NB4 (cell line): ENCODE data around the gene CDC14A.

ENCODE experiments used
- DNase-seq: peaks from one replicate; pipeline ENCODE4 v3.0.0; 2010; ENCODE audit warnings: low read depth
- H3K4me3 ChIP-seq: one replicate; pipeline ENCODE4 v1.5.1; 2011; ENCODE audit warnings: mild to moderate bottlenecking, low read depth, low read length, moderate library complexity
- MYC ChIP-seq: IDR thresholded peaks from 2 replicates; pipeline ENCODE4 v1.6.1; 2011; ENCODE audit warnings: low read depth, low read length
- POLR2A ChIP-seq: IDR thresholded peaks from 2 replicates; pipeline ENCODE4 v1.6.1; 2011; ENCODE audit warnings: mild to moderate bottlenecking; ENCODE audit not compliant: insufficient read length; ENCODE audit errors: extremely low read depth
- TF ChIP-seq, protein P1 (sequence below): IDR thresholded peaks from one replicate; pipeline ENCODE4 v1.5.1; 2012; ENCODE audit warnings: low read depth, low read length
- TF ChIP-seq, protein P2 (sequence below): IDR thresholded peaks from 2 replicates; pipeline ENCODE4 v1.6.1; 2011; ENCODE audit warnings: low read depth, low read length

The CDC14A gene

DNA sequence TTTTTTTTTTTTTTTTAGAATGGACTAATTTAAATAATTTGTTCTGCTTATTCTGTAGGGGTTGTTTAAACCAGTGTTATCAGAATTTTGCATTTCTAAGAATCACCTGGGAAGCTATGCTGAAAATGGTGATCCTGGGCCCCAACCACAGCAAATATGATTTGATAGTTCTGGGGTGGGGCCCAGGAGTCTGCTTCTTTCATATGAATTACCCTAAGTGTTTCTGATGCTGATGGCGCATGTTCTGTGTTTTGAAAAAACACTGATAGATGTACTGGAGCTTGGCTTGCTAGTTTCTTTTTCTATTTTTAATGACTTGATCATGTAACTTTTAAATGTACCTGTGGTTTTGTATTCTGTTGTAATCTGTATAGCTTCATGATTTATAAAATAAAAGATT lies 89.3 kb downstream of the CDC14A start:
- H3K4me3 ChIP-seq, result no peak overlapping the region
- TF ChIP-seq, protein P1, sequence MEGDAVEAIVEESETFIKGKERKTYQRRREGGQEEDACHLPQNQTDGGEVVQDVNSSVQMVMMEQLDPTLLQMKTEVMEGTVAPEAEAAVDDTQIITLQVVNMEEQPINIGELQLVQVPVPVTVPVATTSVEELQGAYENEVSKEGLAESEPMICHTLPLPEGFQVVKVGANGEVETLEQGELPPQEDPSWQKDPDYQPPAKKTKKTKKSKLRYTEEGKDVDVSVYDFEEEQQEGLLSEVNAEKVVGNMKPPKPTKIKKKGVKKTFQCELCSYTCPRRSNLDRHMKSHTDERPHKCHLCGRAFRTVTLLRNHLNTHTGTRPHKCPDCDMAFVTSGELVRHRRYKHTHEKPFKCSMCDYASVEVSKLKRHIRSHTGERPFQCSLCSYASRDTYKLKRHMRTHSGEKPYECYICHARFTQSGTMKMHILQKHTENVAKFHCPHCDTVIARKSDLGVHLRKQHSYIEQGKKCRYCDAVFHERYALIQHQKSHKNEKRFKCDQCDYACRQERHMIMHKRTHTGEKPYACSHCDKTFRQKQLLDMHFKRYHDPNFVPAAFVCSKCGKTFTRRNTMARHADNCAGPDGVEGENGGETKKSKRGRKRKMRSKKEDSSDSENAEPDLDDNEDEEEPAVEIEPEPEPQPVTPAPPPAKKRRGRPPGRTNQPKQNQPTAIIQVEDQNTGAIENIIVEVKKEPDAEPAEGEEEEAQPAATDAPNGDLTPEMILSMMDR, result no peak
- TF ChIP-seq, protein P2, sequence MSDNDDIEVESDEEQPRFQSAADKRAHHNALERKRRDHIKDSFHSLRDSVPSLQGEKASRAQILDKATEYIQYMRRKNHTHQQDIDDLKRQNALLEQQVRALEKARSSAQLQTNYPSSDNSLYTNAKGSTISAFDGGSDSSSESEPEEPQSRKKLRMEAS, result no peak
- TF ChIP-seq POLR2A, result no peak
- TF ChIP-seq MYC, result no peak
- DNase-seq, result no peak

DNA sequence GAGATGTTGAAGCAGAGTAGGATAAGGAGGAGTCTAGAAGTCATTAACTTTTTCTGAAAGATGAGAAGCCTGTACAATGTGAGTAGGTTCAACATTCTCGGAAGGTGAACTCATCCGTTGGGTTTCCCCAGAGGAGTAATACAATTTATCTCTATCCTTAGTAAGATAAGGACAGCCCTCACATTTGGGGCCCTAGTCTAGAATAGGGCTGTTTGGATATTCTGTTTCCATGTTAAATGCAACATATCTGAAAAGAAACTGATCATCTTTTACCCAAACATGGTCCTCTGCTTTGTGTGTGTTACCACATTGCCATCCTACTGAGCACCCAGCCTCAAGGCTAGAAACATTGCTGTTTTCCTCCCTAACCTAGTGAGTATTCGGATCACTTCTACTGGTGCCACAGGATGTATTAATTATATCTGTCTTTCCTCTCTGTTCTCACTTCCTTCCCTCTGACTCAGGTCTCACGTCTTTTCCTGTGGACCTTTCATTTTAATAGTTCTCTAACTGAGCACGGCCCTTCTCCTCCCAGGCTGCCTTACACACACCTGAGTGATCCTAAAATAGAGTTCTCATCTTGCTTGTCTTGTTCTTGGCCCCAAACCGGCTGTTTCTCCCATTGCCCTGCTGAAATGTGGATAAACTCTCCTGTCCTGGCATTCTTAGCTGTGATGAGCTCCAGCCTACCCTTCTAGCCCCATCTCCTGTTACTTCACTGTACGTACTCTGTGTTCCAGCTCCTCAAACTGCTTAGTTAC lies 91.7 kb downstream of the CDC14A start:
- DNase-seq, result no peak
- no peak for TF ChIP-seq POLR2A
- TF ChIP-seq, protein P1, result no peak
- TF ChIP-seq, protein P2, result no peak
- no peak overlapping the region for H3K4me3 ChIP-seq

DNA sequence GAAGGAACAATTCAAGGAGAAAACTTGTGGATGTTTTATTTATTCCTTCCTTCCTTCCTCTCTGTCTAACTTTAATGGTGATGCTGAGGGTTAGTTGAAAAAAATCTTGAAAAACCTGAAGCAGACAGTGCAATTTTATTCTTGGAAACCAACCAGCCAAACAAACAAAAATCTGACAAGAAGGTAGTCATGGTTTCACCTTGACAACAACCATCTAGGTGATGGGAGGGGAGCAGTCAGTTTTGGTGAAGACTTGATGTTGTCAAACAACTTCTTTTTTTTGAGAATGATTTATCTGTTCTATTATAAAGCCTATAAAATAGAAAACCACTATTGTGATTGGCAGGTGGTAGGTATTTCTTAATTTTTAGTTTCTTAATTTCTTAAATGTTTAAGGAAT lies 93.3 kb downstream of the CDC14A start:
- no peak overlapping the region for H3K4me3 ChIP-seq
- TF ChIP-seq MYC, result no peak
- TF ChIP-seq, protein P2, result no peak
- no peak for TF ChIP-seq POLR2A
- TF ChIP-seq, protein P1, result no peak
- DNase-seq, result no peak

DNA sequence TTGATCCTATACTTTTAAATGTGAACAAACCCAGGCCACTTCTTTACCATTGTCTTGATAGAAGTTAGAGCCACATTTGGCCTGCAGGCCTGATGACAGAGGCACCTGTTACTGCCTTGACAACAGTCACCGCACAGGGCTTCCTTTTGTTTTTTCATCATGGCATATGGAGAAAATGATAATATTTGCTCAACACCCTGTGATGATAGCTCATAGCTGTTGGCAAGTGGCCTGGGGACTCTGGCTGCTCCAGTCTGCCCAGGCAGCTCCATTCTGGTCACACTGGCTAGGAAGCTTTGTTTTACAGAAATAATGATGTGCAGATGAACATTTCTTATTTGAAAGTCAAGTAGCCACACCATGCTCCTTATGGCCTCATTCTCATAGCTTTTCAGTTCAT lies 96.1 kb downstream of the CDC14A start:
- no peak overlapping the region for H3K4me3 ChIP-seq
- no peak for TF ChIP-seq MYC
- no peak for TF ChIP-seq POLR2A
- TF ChIP-seq, protein P2, result no peak
- TF ChIP-seq, protein P1, result no peak
- no peak for DNase-seq

DNA sequence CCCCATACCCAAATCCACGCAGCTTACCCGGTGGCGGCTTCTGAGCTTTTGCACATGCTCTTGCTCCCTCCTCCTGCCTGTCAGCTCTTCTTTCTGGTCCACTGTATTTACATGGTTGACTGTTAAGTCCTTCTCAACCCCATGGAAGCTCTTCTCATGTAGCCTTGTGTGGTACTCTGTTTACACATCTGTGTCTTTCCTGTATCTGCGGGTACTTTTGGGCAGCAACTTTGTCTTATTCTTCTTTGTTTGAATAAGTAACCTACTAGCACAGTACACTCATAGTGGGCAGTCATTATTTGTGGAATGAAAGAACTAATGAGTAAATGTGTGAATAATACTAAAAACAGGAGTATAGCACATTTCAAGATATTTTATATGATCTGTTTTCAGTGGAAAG lies 97.2 kb downstream of the CDC14A start:
- DNase-seq, result no peak
- H3K4me3 ChIP-seq, result no peak overlapping the region
- TF ChIP-seq, protein P1, result no peak
- TF ChIP-seq MYC (no peak), POLR2A (no peak)
- TF ChIP-seq, protein P2, result no peak

DNA sequence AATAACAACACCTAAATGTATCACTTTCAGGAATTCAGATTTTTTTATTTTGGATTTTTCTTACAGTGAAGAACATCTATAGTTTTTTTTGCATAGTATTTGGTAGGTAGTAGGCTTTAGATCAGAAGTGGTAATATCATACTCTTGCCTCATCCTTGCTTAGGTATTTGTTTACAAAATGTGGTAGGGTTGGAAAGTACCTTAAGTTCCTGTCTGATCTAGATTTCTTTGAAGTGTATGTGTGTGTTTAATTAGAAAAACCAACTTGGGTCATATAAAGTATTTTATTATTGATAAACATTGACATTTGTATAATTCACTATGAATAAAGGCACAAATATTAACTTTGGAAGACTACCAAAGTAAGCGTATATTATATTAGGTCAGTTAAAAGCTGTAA lies 100.3 kb downstream of the CDC14A start:
- no peak for DNase-seq
- TF ChIP-seq MYC, result no peak
- TF ChIP-seq, protein P2, result no peak
- TF ChIP-seq, protein P1, result no peak
- TF ChIP-seq POLR2A, result no peak
- no peak overlapping the region for H3K4me3 ChIP-seq
